Measurements from ENCODE around the gene TMUB2. TPM values are rescaled to one million over a fixed set of nuclear protein-coding genes. Genes with fewer than 3 reads are reported as not detected.

TMUB2 gene
- total RNA-seq, 1 donor from 2014 or later: 39.5 TPM

GRCh38 chr17:44241106-44241624 is 54.4 kb downstream of the TMUB2 start:
- no peak for TF ChIP-seq CTCF (conservative IDR thresholded peaks at IDR 0.05)
- DNase-seq (ENCODE audit: extremely low spot score, unreplicated experiment): no peak
- H3K4me1 Mint-ChIP-seq (ENCODE audit: unreplicated experiment): peaks cover 9% of the 10 kb centered on the region
- no peaks in the 10 kb centered on the region for H3K36me3 Mint-ChIP-seq
- H3K27ac Mint-ChIP-seq: no peak overlapping the region
- no peaks in the 10 kb centered on the region for H3K9me3 Mint-ChIP-seq
- no peak overlapping the region for H3K4me3 Mint-ChIP-seq
- peaks cover 3% of the 10 kb centered on the region for H3K27me3 Mint-ChIP-seq

Small RNA genes within 50 kb of the gene (microRNA-seq; reads per million reads assigned to microRNA genes)
- not detected for gene MIR6782

Other genes with a start within 250 kb of the TMUB2 start
- 29.8 and 65.9 TPM in 2 replicates for gene PPY, start 244.5 kb upstream of the TMUB2 start, total RNA-seq (ENCODE audit: low replicate concordance)
- 2.3 and 3.5 TPM in 2 replicates for gene PYY, start 233.0 kb upstream of the TMUB2 start, total RNA-seq (ENCODE audit: low replicate concordance)
- 1.9 and 2.1 TPM in 2 replicates for gene NAGS, start 182.3 kb upstream of the TMUB2 start, total RNA-seq (ENCODE audit: low replicate concordance)
- gene TMEM101, start 172.0 kb upstream of the TMUB2 start, total RNA-seq (ENCODE audit: low replicate concordance): 33.8 and 34.4 TPM in 2 replicates
- gene LSM12, start 120.3 kb upstream of the TMUB2 start, total RNA-seq (ENCODE audit: low replicate concordance): 44.8 and 50.6 TPM in 2 replicates
- gene G6PC3, start 116.2 kb upstream of the TMUB2 start, total RNA-seq (ENCODE audit: low replicate concordance): 63.6 and 63.7 TPM in 2 replicates
- 43.3 and 48.9 TPM in 2 replicates for gene HDAC5, start 63.3 kb upstream of the TMUB2 start, total RNA-seq (ENCODE audit: low replicate concordance)
- 5.4 and 10.6 TPM in 2 replicates for gene HROB, start 45.0 kb upstream of the TMUB2 start, total RNA-seq (ENCODE audit: low replicate concordance)
- gene ASB16, start 16.3 kb upstream of the TMUB2 start, total RNA-seq (ENCODE audit: low replicate concordance): 0.68 TPM in 1 of 2 replicates, not detected in the other
- gene ATXN7L3, start 12.9 kb downstream of the TMUB2 start, total RNA-seq (ENCODE audit: low replicate concordance): 96.7 and 111 TPM in 2 replicates
- 85.7 and 101 TPM in 2 replicates for gene UBTF, start 32.7 kb downstream of the TMUB2 start, total RNA-seq (ENCODE audit: low replicate concordance)
- not detected in 2 replicates for gene SLC4A1, start 81.2 kb downstream of the TMUB2 start, total RNA-seq (ENCODE audit: low replicate concordance)
- gene RUNDC3A, start 121.6 kb downstream of the TMUB2 start, total RNA-seq (ENCODE audit: low replicate concordance): 10.3 and 12.3 TPM in 2 replicates
- 137 and 169 TPM in 2 replicates for gene SLC25A39, start 137.9 kb downstream of the TMUB2 start, total RNA-seq (ENCODE audit: low replicate concordance)
- 183 and 236 TPM in 2 replicates for gene GRN, start 158.3 kb downstream of the TMUB2 start, total RNA-seq (ENCODE audit: low replicate concordance)
- 13.3 and 34.7 TPM in 2 replicates for gene FAM171A2, start 176.9 kb downstream of the TMUB2 start, total RNA-seq (ENCODE audit: low replicate concordance)
- gene ITGA2B, start 202.7 kb downstream of the TMUB2 start, total RNA-seq (ENCODE audit: low replicate concordance): 0.69 and 8.8 TPM in 2 replicates